Type B pancreatic cell (in vitro differentiated cells): ENCODE data around the gene TAS2R31. TPM values are rescaled to one million over a fixed set of nuclear protein-coding genes. Genes with fewer than 3 reads are reported as not detected.

Experiments
- DNase-seq: peaks from one replicate; pipeline ENCODE4 v3.0.0; 2021; ENCODE audit warnings: mixed read lengths; ENCODE audit not compliant: unreplicated experiment; ENCODE audit errors: extremely low spot score
- H3K27ac Mint-ChIP-seq: 2 replicates; pipeline ENCODE4 v1.8.0; 2021; ENCODE audit warnings: mild to moderate bottlenecking, mixed read lengths
- H3K27me3 Mint-ChIP-seq: 2 replicates; pipeline ENCODE4 v1.8.0; 2021; ENCODE audit warnings: mixed read lengths
- H3K36me3 Mint-ChIP-seq: 2 replicates; pipeline ENCODE4 v1.8.0; 2021; ENCODE audit warnings: mixed read lengths
- H3K4me1 Mint-ChIP-seq: one replicate; pipeline ENCODE4 v1.8.0; 2021; ENCODE audit warnings: mixed read lengths; ENCODE audit not compliant: unreplicated experiment
- H3K4me3 Mint-ChIP-seq: 2 replicates; pipeline ENCODE4 v1.8.0; 2021; ENCODE audit warnings: mild to moderate bottlenecking, mixed read lengths
- H3K9me3 Mint-ChIP-seq: 2 replicates; pipeline ENCODE4 v1.8.0; 2021; ENCODE audit warnings: mixed read lengths
- CTCF ChIP-seq: fragments of 200-600 bp; sonication (generic); conservative IDR thresholded peaks from 2 replicates; pipeline ENCODE4 v1.5.0; 2021; ENCODE audit warnings: antibody characterized with exemption, mild to moderate bottlenecking
- long read RNA-seq: library from polyadenylated mRNA; unstranded; transcript quantifications from one replicate; pipeline ENCODE4 v2.0.0, GENCODE V29; 2020
- total RNA-seq: library from RNA; stranded (reverse); gene quantifications from 2 replicates; pipeline ENCODE4 v1.2.1, GENCODE V29; 2021; ENCODE audit warnings: low replicate concordance

Gene TAS2R31, protein sequence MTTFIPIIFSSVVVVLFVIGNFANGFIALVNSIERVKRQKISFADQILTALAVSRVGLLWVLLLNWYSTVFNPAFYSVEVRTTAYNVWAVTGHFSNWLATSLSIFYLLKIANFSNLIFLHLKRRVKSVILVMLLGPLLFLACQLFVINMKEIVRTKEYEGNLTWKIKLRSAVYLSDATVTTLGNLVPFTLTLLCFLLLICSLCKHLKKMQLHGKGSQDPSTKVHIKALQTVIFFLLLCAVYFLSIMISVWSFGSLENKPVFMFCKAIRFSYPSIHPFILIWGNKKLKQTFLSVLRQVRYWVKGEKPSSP
- 2.1 and 4.3 TPM in 2 replicates for total RNA-seq
- long read RNA-seq, result 0 reads

DNA sequence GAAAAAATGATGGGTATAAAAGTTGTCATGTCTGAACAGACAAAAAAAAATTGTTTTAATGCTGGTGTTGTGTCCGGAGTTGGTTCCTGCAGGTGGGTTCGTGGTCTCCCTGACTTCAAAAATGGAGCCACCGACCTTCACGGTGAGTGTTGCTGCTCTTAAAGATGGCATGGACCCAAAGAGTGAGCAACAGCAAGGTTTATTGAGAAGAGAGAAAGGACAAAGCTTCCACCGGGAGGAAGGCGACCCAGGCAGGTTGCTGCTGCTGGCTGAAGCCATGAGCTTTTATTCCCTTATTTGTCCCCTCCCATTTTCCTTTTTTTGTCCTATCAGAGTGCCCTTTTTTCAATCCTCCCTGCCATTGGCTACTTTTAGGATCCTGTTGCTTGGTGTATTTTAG lies at the start of gene TAS2R31:
TAS2R31 (minus strand) TSS at position 101 of the 400 bp plus-strand sequence; CDS start at position 29, 72 bp downstream.
- no peak for DNase-seq
- no peaks in the 10 kb centered on the region for H3K4me1 Mint-ChIP-seq
- no peaks in the 10 kb centered on the region for H3K27me3 Mint-ChIP-seq
- TF ChIP-seq CTCF, result no peak
- no peaks in the 10 kb centered on the region for H3K9me3 Mint-ChIP-seq
- H3K36me3 Mint-ChIP-seq, result peaks cover 41% of the 10 kb centered on the region
- no peak within 1 kb of the TSS for H3K4me3 Mint-ChIP-seq
- H3K27ac Mint-ChIP-seq, result no peak within 1 kb of the TSS

GRCh38 chr12:11078246-11078645 lies 47.0 kb upstream of the TAS2R31 start:
- Mint-ChIP-seq H3K4me3 (no peak overlapping the region), H3K27me3 (no peaks in the 10 kb centered on the region), H3K27ac (no peak overlapping the region), H3K36me3 (peaks cover 21% of the 10 kb centered on the region), H3K9me3 (peaks cover 8% of the 10 kb centered on the region), H3K4me1 (no peaks in the 10 kb centered on the region)
- TF ChIP-seq CTCF, result no peak
- no peak for DNase-seq

GRCh38 chr12:11075642-11076041 lies 44.4 kb upstream of the TAS2R31 start:
- no peaks in the 10 kb centered on the region for H3K27me3 Mint-ChIP-seq
- H3K36me3 Mint-ChIP-seq, result peaks cover 27% of the 10 kb centered on the region
- H3K4me1 Mint-ChIP-seq, result no peaks in the 10 kb centered on the region
- H3K9me3 Mint-ChIP-seq, result peaks cover 3% of the 10 kb centered on the region
- TF ChIP-seq CTCF, result no peak
- no peak for DNase-seq
- no peak overlapping the region for H3K27ac Mint-ChIP-seq
- no peak overlapping the region for H3K4me3 Mint-ChIP-seq

- Mint-ChIP-seq H3K4me3 (no peak overlapping the region), H3K36me3 (peaks cover 26% of the 10 kb centered on the region), H3K27ac (no peak overlapping the region), H3K9me3 (no peaks in the 10 kb centered on the region), H3K27me3 (no peaks in the 10 kb centered on the region), H3K4me1 (no peaks in the 10 kb centered on the region)
- TF ChIP-seq CTCF, result no peak
- DNase-seq, result no peak
Observed at GRCh38 chr12:11071414-11071813, 40.2 kb upstream of the TAS2R31 start.

DNA sequence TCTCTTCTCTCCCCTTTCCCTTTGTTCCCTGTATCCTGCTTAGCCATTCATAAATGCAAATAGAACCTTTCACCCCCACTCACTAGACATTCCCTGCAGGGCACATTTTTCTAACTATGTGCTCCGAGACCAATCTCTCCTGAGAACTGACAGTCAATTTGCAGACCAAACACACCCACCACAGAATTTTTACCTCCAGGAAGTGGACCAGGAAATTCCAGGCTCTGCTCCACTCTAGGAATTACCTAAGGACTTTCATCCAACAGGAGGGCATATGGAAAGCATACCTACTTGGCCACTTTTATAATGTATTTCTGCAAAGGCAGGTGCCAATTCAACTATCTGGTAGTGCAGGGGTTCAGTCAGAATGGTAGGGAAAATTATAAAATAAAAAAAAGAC lies 39.8 kb upstream of the TAS2R31 start:
- Mint-ChIP-seq H3K27me3 (no peaks in the 10 kb centered on the region), H3K9me3 (no peaks in the 10 kb centered on the region), H3K4me1 (no peaks in the 10 kb centered on the region), H3K36me3 (peaks cover 26% of the 10 kb centered on the region), H3K4me3 (no peak overlapping the region), H3K27ac (no peak overlapping the region)
- TF ChIP-seq CTCF, result no peak
- DNase-seq, result no peak
